ENCODE results near the gene UBE2I.

DNA sequence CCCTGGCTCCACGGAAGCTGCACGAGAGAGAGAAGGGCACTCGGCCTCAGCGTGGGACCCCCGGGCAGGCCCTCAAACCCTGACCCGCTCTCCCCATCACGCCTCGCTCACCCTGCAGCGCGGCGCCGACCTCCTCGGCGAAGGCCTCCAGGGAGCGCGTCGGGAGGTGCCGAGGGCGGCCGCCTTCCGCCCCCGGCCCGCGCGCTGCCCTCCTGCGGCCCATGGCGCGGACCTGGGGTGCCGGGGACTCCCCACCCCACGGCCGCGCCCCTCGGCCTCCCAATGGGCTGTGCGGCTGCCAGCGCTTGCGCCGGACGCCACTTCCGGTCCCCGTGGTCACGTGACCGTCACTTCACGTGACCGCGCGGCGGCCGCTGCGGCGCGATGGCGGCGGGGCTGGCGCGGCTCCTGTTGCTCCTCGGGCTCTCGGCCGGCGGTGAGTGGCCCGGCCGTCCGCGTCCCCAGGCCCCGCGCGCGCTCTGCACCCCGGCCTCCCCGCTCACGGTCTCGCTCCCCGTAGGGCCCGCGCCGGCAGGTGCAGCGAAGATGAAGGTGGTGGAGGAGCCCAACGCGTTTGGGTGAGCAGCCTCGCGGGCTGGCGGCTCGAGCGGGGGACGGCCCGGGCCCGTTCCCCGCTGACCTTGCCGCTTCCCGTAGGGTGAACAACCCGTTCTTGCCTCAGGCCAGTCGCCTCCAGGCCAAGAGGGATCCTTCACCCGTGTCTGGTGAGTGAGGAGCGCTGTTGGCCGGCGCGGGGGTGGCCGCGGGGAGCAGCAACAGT lies 42.3 kb downstream of the UBE2I start, which contains the start of the genes GNPTG and TSR3:
- TF ChIP-seq EP300 (IDR thresholded peaks at IDR 0.05): no peak
- no peak for TF ChIP-seq POLR2AphosphoS2 (conservative IDR thresholded peaks at IDR 0.05; ENCODE audit: low read length)
- TF ChIP-seq, protein P1, sequence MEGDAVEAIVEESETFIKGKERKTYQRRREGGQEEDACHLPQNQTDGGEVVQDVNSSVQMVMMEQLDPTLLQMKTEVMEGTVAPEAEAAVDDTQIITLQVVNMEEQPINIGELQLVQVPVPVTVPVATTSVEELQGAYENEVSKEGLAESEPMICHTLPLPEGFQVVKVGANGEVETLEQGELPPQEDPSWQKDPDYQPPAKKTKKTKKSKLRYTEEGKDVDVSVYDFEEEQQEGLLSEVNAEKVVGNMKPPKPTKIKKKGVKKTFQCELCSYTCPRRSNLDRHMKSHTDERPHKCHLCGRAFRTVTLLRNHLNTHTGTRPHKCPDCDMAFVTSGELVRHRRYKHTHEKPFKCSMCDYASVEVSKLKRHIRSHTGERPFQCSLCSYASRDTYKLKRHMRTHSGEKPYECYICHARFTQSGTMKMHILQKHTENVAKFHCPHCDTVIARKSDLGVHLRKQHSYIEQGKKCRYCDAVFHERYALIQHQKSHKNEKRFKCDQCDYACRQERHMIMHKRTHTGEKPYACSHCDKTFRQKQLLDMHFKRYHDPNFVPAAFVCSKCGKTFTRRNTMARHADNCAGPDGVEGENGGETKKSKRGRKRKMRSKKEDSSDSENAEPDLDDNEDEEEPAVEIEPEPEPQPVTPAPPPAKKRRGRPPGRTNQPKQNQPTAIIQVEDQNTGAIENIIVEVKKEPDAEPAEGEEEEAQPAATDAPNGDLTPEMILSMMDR (IDR thresholded peaks at IDR 0.05): no peak
- TF ChIP-seq RARB (CRISPR knock-in tag; IDR thresholded peaks at IDR 0.05): no peak
- TF ChIP-seq POLR2A (IDR thresholded peaks at IDR 0.05; ENCODE audit: low read length): peak; percentile 61
- no peak for TF ChIP-seq KDM1A (IDR thresholded peaks at IDR 0.05; ENCODE audit: low read depth)
- TF ChIP-seq, protein P2, sequence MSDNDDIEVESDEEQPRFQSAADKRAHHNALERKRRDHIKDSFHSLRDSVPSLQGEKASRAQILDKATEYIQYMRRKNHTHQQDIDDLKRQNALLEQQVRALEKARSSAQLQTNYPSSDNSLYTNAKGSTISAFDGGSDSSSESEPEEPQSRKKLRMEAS (IDR thresholded peaks at IDR 0.05): peak; percentile 78
- no peak for TF ChIP-seq NR3C1 (IDR thresholded peaks at IDR 0.05)
- TF ChIP-seq CBX2 (IDR thresholded peaks at IDR 0.05; ENCODE audit: borderline replicate concordance, low read depth): no peak
- TF ChIP-seq CBX8 (IDR thresholded peaks at IDR 0.05): no peak
- TF ChIP-seq RAD21 (conservative IDR thresholded peaks at IDR 0.05 in 1 of 2, IDR thresholded peaks at IDR 0.05 in 1 of 2): no peak
